NOMO-1 treated with dmso at 0.1 percent for 144 hours (cell line): ENCODE data around the gene SCN9A.
"Not testable (repeated sequence)": the region's sequence is repeated elsewhere in the genome, so short reads cannot be mapped to it uniquely, and the experiment has no call there.

Experiments
- DNase-seq: peaks from one replicate; lab custom pipeline; 2025; ENCODE audit not compliant: unreplicated experiment; lab: John Stamatoyannopoulos, UW

Gene SCN9A

GRCh38 chr2:166375195-166375735 is 479 bp downstream of the SCN9A start:
- DNase-seq: no peak

DNA sequence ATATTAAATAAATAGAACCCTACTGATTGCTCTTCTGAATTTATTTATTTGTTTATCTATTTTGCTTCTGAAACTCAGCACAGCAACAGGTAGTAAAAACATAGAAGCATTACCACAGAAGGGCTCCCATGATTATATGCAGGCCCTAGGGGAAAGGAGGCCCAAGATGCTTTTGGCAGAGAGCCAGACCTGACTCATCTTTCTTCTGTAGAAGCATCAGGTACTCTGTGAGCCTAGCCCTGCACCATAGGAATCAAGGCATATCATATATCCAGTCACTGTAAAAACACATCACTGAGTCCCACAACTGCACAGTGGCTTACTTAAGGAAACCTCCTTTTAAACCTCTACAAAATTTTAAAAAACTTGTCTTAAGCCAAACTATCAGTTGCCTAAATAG is 1.8 kb downstream of the SCN9A start:
- DNase-seq: no peak

- DNase-seq: no peak
Measured at GRCh38 chr2:166373539-166373938, 2.2 kb downstream of the SCN9A start.

- DNase-seq: no peak
Measured at GRCh38 chr2:166373105-166373504, 2.6 kb downstream of the SCN9A start.

GRCh38 chr2:166372046-166372445 is 3.7 kb downstream of the SCN9A start:
- no peak for DNase-seq

GRCh38 chr2:166365803-166366420 is 9.8 kb downstream of the SCN9A start:
- no peak for DNase-seq

GRCh38 chr2:166365239-166365638 is 10.5 kb downstream of the SCN9A start:
- DNase-seq: no peak

DNA sequence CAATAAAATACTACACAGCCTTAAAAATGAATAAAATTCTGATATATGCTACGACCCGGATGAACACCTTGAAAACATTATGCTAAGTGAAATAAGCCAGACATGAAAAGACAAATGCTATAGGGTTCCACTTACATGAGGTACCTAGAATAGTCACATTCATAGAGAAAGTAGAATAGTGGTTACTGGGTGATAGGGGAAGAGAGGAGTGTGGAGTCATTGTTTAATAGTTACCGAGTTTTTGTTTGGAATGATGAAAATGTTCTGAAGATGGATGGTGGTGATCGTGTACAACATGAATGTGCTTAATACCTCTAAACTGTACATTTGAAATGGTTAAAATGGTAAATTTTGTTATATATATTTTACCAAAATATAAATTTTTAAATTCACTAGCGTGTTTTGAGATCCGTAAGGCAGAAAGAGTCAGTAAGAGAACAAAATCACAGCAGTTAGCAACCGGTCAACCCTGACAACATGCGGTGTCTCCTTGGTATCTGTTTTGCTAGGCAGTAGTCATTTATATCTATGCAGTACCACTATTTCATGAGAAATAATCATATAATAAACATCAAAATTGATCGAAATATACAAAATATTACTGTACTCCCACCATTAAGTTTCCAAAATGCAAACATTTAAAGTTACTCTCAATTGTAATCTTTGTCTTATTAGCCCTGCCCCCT is 11.1 kb downstream of the SCN9A start:
- no peak for DNase-seq

DNA sequence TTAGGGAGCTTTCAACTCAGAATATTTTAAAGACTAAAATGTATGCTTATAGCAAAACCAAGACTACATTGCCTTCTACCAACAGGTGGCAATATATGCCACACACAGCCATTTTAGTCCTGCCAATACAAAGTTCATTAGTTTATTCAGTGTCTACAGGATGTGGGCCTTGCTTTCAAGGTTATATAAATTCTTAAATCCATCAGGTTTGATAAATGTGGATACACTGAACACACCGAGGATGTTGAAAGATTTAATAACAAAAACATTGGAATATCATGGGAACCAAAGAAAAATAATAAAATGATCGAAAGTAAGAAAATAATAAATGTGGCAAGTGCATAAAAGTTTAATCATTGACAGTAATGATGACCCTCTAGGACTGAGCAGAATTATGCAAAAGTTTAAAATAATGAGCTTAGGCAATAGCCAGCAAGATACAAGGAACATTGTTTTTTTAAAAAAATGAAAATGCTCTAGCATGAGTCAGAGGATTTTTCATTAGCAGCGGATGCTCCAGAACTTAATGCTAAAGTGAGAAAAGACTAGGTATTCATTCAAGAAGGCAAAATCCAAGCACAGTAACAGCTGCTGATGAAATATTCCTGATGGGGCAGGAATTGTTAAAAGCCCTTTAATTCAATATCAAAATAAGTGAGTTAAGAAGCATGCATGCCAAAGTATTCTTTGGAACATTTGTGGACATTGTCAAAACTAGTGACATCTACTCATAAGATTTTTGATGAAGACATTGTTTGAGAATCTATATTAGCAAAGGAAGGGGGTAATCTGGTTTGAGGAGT is 14.2 kb downstream of the SCN9A start:
- no peak for DNase-seq

DNA sequence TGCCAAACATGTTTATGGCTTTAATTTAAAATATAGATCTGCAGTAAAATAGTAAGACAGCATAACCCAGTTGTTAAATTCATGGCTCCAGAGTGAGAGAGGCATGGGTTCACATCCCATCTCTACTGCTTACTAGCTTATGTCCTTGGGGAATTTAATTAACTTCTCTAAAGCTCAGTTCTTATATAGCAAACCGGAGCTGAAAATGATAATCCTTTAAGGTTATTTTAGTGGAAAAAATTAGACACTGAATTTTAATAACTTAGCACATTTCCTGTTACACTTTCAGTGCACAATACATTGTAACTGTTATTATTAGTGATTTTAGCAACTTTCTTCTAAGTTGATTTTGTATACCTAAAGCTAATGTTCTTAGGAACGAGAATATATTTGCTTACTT is 14.8 kb downstream of the SCN9A start:
- no peak for DNase-seq

DNA sequence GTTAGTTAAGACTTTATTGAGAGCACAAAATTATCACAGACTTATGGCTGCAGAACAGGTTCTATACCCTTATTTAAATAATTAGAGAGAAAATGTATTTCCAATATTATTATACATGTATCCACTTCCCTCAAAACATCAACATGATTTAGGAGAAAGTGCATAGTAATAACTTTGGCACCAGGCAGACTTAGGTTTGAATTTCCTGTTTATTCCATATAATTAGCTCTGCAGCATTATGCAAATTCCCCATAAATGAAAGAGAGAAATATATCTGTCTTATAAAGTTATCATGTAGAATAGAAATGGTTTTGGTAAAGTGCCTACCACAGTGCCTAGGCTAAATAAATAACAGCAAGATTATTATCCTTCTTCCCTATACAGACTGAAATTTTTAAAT is 15.3 kb downstream of the SCN9A start:
- DNase-seq: no peak

DNA sequence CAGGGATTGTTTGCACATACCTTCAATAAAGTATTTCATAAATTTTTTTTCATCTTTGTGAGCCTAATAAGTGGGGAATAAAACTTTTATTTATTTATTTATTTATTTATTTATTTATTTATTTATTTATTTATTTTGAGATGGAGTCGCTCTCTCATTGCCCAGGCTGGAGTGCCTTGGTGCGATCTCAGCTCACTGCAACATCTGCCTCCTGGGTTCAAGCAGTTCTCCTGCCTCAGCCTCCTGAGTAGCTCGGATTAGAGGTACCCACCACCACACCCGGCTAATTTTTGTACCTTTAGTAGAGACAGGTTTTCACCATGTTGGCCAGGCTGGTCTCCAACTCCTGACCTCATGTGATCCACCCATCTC is 17.8 kb downstream of the SCN9A start:
- DNase-seq: not testable (repeated sequence)

DNA sequence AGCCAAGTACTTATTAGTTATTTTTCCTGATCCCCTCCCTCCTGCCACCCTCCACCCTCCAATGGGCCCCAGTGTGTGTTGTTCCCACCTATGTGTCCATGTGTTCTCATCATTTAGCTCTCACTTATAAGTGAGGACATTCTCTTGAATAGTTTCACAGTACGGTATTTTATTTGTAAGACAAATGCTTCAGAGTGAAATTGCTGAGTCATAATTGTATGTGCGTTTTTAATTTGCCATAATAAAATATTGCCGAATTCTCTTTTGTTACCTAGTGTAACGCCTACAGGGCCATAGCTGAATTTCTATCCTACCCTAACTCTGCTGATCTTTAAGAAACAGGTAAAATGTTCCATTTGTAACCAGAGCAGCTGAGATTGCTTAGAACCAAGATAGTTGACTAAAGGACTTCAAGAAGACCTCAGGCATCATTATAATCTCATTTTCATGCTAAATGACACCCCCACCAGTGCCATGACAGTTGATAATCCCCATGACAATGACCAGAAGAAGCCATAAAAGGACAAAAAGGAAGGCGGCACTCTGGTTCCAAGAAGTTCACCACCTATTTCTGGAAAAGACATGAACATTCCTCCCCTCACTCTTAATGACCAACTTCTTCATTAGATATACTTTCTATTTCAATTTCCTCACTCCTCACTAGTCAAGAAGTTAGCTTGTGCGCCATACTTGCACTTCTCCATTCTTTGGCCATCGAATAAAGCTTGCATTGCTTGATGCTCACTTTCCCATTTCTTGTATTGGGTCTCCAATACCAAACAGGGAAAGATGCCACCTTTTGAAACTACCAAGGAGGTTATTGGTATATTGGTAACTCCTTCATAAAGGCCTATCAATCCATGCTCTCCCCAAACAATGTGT is 18.4 kb downstream of the SCN9A start:
- no peak for DNase-seq

DNA sequence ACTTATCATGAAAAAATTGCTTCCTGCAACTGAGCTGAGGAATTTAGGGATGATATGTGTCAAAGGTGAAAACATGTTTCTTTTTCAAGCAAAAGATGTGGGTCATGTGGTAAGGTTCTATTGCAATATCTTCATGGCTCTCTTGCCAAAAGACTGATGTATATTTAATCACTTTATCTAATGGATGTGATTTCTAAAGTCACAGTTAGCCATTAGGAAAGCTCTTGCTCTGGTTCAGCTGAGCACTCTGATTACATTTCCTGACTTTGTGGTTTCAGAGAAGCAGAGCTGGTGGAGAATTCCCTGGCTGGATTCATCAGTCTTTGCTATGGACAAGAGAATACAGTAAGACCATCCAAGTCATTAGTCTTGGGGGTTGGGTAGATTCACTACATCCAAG is 24.4 kb downstream of the SCN9A start:
- no peak for DNase-seq

DNA sequence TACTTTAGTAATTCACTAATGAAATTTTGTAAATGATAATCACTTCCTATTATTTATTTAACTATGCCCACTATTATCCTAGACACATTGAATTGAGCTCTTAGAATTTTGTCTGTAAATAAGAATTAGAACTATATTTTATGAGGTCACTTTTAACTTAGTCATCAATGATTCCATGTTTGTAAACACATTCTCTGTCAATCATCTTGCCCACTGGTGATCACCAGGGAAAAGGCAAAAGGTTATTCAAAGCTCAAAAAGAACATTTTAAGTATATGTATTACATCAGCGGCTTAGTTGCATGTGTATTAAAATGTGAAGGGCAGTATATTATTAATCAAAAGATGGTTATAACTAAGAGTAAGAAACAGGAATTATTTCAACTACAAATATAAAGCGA is 25.2 kb downstream of the SCN9A start:
- no peak for DNase-seq

GRCh38 chr2:166344286-166345113 is 31.2 kb downstream of the SCN9A start:
- no peak for DNase-seq

DNA sequence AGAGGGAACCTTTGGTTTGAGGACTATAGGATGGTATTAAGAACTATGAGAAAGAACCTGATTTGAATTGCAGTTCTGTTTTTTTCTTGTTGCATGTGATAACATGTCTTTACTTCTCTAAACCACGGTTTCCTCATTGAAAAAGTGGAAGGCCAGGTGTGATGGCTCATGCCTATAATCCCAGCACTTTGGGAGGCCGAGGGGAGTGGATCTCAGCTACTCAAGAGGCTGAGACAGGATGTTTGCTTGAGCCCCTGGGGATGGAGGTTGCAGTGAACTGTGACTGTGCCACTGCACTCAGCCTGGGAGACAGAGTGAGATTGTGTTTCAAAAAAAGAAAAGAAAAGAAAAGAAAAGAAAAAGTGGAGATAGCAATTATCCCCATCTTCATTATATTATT is 32.3 kb downstream of the SCN9A start:
- no peak for DNase-seq

DNA sequence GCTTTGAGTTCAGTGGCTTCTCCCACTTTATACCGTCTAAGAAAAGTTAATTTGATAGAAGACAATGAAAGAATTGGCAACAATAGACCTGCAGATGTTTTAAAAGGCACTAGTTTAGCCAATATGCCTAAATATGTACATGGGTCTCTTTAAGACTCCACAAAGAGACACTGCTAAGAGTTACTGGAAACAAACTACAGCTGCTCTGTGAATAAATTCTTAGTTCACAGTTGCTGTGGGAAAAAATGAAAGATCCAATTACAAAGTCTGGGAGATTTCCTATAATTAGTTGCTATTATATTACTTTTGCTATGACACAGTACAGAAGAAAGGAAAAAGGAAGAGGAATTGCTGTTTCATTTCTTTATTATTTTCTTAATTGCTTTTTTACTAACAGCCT is 34.3 kb downstream of the SCN9A start:
- no peak for DNase-seq

DNA sequence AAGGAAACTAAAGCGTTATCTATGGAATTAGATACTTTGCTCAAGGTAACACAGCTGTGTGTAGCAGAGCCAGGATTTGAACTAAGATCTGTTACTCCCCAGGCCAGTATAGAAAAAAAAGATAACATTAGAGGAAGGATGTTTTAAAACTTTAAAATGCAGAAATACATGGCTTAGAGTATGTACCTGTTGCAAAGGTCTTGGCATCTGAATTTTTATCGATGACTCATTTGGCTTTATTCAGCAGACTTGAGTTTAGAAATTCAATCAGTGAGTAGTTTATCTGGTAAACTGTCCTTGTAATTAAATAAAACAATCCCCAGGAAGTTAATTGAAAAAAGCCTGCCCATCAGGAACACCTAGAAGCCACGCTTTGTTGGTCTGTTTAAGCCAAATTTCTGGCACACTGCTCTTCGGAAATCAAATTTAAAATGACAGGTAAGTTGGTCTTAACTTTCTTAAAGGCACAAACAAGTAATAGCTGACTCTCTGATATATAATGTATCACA is 36.9 kb downstream of the SCN9A start:
- no peak for DNase-seq

GRCh38 chr2:166337932-166338331 is 37.8 kb downstream of the SCN9A start:
- no peak for DNase-seq
